HG02852 (cell line): ENCODE measurements around the gene KRT76.
"Not testable (repeated sequence)": the region's sequence is repeated elsewhere in the genome, so short reads cannot be mapped to it uniquely, and the experiment has no call there.

Experiments used
- ATAC-seq: cut with Tn5 transposase; IDR thresholded peaks from one replicate; pipeline ENCODE4 v1.9.1; 2021; ENCODE audit warnings: mild to moderate bottlenecking, moderate library complexity; ENCODE audit not compliant: unreplicated experiment

The KRT76 gene

DNA sequence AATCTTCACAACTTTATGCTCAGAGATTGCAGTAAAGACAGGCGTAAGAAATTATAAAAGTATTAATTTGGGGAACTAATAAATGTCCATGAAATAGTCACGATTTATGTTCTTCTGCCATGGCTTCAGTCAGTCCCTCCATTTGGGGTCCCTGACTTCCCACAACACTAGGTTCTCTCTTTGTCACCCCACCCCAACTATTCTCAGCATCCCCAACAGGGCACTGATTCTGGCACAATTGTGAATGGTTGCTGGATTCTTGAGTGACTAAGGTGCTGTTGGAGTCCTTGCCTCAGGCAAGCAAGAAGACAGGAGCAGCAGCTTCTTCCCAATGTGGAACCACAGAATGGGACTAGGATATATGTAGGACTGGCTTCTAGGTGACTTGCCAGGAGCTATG is 15.3 kb downstream of the KRT76 start:
- no peak for ATAC-seq

DNA sequence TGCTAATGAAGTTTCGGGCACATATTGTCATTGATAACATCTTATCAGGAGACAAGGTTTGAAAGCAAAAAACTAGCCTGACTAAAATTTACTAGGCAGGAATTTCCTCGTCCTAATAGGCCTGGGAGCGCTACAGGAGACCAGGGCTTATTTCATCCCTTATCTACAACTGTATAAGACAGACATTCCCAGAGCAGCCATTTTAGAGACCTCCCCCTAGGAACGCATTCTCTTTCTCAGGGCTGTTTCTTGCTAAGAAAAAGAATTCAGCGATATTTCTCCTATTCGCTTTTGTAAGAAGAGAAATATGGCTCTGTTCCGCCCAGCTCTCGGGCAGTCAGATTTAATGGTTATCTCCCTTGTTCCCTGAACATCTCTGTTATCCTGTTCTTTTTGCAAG is 15.9 kb downstream of the KRT76 start:
- ATAC-seq = not testable (repeated sequence)

DNA sequence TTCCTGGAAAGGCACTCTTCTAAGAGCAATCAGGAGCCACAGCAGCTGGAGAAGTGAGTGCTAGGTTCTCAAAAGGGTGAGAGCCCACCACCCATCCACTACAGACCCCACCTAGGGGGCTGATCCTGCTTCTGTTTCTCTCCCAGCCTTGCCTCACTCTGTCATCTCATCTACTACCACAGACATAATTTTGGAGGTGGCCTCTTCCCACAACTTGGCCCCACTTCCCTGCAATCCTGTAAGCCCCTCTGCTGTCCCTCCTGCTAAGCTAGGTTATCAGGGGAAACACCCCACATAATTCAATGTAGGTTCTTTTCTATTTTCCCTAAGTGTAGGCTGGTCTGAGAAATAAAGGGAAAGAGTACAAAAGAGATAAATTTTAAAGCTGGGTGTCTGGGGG is 16.5 kb downstream of the KRT76 start:
- ATAC-seq = no peak

DNA sequence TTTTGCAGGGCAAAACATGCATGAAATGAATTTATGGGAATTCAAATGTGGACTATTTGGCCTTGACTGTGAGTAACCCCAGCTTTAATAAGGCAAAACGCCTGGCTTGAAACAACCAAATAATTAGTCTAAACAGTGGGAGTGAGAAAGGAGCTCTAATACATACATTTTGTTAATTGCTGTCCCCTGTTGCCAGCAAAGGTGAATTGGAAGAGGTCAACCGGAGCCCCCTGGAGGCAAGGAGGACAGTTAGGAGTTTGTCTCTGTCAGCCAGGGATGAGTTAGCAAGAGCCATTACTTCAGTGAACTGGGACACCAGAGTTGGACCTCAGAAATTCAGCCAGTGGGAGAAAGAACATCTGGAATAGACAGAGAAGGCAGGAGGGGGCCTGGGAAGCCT is 17.4 kb downstream of the KRT76 start:
- no peak for ATAC-seq

DNA sequence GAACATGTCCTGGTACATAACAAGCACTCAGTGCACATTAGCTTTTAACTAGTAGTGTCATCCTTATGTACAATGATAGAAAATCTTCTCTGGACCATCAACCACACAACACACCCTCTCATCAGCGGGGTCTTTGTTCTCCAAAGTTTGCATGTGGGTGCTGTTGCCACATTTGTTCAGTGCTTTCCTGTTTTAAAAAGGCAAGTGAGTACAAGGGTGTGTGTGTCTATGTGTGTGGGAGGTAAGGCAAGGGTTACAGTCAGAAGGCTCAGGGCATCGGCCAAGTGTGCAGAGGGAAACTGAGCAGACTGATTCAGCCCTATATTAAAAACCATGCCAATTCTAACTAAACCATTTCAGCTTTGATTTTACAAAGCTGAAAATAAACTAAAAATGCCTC is 17.9 kb downstream of the KRT76 start:
- ATAC-seq = no peak

DNA sequence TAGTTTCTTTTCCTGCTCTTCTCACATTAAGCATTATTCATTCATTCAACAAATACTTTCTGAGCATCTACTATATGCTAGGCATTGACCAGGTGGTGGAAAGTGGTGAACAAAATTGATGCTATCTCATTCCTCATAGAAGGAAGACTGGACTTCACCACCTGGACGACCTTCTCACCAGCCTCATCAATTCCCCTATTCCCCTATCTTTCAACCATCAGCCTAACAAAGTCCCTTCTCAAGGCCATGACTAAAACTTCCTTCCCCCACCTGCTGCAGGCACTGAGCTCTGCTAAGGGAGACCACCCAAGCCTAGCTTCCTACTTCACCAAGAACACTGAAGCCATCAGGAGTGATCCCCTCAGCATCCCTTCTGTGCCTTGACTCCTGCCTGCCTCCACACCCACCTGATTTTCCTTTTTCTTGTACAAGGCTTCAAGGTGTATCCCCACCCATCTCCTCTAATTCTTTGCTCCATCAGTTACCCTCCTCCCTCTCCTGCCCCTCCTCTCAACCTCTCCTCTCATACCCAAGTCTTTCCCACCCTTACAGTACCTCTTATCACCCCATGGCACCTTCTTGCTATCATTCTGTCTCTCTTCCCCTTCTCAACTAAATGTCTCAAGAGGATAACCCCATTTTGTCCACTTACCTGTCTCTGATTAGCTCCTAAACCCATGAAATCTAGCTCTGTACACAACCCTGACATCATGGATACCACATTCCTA is 19.5 kb downstream of the KRT76 start:
- ATAC-seq = no peak

DNA sequence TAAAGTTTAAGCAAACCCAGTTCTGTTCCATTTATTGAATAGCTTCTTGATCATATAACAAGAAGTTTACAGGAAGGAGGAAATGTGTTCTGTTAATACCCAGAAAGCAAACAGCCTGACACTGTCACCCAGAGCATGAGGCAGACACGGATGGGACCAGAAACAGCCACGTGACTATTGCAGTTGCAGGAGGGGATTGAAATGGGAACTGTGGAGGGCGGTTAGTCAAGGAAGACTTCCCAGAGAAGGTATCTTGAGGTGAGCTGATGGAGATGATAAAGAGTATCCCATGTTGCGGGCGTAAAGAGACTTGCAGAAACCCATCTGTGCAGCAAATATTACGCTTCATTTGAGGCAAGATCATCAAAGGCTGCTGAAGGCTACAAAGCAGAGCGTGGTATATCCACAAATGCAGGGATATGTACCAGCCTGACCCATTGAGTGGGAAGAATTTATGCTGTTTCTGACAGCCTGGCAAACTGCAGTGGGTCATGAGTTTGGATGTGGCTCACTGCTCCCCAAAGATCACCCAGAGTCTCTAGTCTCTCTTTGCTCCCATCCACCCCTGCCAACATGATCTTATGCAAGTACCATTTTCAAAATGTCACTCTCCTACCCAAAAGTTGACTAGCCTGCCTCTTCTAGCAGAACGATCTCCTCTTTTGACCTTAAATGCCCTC is 20.7 kb downstream of the KRT76 start:
- ATAC-seq = no peak

DNA sequence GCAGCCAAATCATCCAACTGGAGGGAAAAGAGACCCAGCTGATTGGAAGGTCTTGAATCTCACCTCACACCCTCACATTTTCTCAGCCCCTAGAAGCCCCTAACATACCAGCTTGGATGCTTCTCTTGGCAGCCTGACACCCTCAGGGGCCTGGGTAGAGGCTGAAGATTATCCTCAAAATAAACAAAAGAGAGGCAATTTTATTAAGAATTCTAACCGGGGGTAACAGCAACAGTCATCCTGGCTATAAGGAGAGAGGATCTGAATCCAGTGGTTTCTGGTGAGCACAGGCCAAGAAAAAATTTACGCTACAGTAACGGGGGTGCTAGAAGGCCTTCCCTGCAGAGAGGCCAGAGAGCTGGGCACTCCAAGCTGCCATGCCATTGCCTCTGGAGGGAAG is 21.6 kb downstream of the KRT76 start:
- ATAC-seq = no peak

DNA sequence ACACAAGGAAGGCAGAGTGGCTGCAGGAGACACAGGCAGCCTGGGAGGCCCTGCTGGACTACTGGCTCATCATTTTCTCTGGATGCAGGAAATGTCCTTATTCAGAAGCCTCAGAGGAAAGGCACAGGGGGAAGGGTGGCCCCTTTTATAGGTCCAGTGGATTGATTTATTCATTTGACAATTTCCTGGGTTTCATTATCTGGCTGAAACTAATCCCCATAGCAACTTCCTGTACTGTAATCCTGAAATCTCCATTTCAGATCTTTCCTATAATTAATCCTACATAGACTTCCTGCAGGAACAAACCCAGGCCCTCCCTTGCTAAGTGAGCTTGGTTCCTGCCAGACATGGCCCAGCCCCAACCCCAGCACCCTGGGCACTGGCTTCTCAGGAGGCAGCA is 23.0 kb downstream of the KRT76 start:
- ATAC-seq = no peak

DNA sequence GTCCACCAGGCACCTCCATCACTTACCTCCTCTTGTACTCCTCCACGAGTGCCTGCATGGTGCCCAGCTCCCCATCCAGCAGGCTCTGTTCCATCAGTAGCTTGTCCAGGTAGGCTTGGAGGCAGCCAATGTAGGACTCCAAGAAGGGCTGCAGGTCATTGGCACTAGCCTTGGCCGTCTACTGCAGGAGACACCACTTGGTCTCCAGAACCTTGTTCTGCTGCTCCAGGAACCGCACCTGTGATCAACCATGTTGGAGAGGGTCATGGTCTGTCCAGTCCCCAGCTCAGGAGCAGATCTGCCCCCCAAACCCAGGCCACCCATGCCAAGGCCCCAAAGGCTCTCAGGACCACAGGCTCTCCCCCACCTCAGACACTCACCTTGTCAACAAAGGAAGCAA is 23.9 kb downstream of the KRT76 start:
- ATAC-seq = no peak

DNA sequence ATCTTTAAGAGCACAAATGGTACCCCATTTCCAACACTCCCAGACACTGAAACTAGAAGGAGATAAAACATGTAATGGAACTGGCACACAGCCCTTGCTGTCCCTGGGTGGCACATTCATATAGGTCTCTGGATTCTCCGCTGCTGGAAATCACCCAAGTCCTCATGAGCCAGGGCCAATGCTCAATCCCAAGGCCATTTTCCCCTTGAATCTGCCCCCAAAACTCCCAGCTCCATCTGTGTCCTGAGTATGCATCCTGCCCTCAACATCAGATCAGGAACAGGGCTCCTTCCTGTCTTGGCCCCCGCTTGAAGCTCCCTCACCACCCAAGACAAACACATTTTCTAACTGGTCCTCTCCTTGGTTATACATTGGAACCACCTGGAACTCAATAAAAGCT is 24.6 kb downstream of the KRT76 start:
- ATAC-seq = no peak

DNA sequence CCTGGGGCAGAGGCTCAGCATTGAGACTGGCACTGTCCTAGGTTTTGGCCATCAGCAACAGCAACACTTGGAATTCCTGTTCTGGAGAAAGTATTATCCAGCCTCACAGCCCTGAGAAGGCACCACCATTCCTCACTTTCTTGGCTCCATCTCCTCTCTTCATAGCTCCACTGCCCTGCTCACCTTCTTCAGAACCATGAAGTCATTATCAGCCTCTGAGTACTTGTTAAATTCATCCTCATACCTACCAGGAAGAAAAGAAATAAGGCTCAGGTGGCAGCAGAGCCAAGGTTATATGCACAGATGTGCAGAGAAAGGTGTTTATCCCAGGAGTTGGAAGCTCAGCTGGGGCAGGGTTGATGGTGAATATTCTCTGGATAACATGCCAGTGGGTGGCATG is 25.4 kb downstream of the KRT76 start:
- ATAC-seq = no peak

DNA sequence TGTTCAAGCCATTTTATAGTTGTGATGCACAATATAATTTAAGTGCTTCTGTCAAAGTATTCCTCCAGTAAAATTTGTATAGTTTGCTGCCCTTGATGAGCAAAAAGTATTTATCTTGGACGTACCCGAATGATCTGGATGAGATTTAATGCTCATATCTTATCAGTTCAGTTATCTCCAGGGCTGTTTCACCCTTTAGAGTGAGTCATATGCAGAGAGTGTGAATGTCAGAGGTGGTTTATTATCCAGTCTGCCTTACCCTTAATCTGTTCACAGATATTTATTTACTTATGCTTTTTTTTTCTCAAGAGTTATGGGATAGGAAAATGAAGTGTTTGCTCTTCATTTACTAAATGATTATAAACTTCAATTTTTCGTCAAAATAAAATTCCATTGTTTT is 26.6 kb downstream of the KRT76 start:
- not testable (repeated sequence) for ATAC-seq

DNA sequence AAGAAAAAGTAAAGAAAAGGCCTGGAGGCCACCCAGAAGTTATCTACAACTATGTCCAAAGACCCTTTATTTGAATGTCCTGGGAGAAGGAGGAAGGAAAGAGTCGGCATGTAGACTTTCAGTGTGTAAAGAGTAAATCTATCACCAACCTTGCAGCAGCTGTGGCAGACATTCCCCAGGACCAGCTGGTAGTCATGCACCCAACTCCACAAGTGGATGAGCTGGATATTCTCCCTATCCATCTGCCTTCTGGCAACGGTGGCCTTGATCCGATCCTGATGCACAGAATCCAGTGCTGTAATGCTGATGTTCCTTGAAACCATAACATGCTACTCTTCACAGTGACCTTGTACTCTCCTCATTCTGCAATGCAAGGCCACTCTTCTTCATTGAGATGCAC is 27.3 kb downstream of the KRT76 start:
- ATAC-seq = no peak

DNA sequence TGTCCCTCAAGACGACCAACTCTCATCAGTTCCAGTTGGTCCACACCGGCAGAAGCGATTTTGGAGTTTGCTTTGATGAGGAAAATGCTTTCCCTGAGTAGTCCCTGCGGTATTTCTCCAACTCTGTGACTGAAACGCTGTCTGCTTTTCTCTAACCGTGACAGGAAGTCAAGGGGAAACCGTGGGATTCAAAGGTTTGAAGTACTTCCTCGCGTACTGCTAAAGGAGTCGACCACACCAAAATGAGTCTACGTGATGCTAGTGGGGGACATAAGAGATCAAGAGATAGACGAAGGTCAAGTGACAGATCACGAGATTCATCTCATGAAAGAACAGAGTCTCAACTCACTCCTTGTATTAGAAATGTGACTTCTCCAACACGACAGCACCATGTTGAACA is 28.6 kb downstream of the KRT76 start:
- ATAC-seq = no peak

DNA sequence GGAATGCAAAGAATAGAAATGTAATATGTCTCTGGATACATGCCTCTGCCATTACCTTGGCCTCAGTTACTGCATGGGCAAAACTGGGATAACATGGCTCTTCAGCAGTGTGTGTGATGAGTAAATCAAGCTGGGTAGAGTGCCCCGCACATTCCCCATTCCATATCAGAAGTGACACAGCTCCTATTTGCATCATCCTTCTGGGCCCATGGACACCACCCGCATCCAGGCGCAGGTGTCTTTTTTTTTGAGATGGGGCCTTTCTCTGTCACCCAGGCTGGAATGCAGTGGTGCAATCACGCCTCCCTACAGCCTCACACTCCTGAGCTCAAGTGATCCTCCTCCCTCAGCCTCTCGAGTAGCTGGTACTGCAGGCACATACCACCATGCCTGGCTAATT is 31.6 kb downstream of the KRT76 start:
- no peak for ATAC-seq

DNA sequence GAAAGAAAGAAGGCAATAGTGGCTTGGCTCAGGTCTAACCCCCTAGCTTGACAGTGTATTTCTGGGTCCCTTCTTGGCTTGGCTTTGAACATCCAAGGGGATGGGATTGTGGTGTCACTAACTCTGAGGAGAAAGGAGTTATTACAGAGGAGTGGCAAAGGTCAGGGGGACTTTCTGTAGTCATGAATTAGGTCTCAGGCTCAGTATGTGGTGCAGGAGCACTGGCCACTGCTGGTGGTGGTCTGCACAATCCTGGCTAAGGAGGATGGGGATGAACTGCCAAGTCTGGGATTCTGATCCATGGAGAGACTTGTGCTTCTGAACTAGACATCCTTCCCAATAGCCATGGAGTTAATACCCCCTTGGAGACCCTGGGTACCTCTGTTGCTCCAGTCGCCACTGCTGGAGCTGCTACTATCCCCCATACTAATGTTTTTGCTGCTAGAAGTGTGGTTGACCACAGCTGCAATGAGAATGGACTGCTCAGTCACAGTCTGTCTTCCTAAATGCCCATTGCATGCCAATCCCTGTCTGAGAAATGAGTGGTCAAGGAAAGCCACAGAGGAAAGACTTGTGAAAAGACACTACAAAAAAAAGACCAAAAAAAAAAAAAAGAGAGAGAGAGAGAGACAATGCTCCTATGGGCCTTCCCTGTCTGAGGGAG is 32.5 kb downstream of the KRT76 start:
- no peak for ATAC-seq

DNA sequence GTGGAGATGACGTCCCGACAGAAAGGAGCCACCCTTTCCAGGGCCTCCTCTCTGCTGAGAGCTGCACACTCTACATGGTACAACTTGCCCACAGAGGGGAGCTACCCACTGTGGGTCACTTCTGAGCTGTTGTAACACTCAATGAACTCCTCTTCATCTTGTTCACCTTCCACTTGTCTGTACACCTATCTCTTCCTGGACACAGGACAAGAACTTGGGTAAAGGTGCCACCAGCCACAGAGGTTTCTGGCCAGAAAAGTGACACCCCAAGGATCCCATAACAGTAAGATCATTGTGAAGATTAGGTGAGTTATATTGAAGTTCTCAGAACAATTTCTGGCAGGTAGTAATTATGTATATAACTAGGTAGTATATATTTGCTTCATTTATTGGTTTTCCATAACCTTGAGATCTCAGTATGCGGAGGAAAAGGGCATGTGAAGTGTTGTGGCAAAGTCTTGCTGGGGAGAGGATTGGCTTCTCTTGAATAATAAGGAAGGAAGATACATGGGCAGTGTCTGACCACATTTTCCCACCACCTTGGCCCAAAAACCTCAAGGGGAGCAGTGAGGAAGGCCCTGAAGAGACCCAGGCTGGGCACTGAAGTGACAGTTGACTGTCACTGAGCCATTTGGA is 34.2 kb downstream of the KRT76 start:
- no peak for ATAC-seq

DNA sequence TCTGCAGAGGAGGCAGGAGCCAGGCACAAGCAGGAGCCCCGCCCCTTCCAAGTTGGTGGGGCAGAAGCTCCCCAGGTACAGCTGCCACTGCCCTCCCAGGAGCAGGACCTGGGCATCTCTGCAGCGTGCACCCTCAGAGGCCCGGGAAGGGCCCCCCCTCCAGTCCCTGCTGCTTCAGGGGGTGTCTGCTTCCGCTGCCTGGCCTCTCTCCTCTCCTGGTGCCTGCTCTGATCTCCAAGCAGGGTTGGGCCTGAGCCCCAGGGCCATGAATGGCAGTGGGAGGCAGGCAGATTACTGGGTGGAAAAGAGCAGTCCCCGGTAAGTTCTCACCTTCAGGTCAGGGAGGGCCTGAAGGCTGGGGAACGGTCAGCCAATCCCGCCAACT is 35.0 kb downstream of the KRT76 start:
- no peak for ATAC-seq

DNA sequence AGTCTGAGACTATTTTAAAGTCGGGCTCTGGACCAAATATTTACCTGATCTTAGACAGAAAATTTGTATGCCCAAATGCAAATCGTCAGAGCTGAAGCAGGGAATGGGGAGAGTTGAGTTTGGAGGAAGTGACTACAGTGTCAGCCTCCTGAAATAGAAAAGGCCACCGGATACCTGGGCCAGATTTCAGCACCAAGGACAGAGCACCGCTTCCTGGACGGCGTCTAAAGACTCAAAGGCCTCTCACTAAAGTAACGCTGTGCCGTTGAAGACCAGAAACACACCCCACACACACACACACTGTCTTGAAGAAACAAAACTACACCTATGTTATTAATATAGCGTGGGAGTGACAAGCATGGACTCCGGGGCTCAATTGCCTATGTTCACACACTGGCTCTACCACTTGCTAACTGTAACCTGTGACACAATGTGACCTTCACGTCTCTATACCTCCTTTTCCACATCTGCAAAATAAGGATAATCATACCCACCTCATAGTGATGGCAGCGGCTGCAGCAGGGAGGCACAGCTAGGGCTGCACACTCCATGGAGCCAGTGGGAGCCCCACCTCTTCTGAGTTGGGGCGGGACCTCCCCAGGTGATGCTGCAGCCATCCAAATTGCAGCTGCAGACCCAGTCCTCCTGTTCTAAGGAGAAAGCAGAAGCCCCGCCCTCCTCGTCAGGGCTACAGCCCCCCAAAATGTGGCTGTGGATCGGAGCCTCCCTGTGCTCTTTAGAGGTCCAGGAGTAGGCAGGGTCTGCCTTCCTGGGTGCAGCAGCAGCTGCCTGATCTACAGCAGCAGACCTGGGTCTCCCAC is 35.6 kb downstream of the KRT76 start:
- no peak for ATAC-seq

DNA sequence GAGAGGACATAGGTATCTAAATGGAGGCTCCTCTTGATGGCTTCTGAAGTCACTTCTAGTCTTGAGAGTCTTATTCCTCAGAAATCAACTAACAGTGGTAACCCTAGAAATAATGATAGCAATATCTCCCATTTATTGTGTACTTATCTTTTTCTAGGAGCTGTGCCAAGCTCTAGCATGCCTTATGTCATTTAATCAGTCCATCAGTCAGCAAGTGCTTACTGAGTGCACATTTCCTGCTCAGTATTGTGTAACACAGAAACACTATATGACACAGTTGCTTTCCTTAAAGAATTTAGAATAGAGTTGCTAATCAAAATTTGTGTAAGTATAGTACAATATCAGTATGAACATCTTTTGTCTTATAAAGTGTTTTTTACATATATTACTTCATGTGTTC is 36.6 kb downstream of the KRT76 start:
- no peak for ATAC-seq
